ENCODE measurements around the gene ARHGEF28. TPM values are rescaled to one million over a fixed set of nuclear protein-coding genes. Genes with fewer than 3 reads are reported as not detected.

ARHGEF28 gene
- total RNA-seq, 1 donor = 26.2 TPM

DNA sequence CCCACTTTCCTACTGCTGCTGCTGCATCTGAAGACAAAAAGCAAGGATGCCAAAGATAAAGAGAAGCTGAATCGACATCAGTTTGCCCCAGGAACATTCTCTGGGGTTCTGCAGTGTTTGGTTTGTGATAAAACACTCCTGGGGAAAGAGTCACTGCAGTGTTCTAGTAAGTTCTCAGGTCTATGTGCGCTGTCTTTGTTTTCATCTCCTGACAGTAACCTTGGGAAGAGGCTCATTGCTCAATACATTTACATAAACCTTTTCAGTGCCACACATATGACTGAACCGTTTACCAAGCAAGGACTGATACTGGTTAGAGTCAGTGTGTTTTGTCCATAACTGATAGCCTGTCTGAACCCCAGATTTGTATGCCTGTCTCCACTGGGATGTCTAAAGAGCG lies 232.1 kb downstream of the ARHGEF28 start:
- H3K4me3 ChIP-seq (ENCODE audit: low read depth, low read length) = no peak overlapping the region
- no peak for DNase-seq (ENCODE audit: low read depth)
- TF ChIP-seq, protein P1, sequence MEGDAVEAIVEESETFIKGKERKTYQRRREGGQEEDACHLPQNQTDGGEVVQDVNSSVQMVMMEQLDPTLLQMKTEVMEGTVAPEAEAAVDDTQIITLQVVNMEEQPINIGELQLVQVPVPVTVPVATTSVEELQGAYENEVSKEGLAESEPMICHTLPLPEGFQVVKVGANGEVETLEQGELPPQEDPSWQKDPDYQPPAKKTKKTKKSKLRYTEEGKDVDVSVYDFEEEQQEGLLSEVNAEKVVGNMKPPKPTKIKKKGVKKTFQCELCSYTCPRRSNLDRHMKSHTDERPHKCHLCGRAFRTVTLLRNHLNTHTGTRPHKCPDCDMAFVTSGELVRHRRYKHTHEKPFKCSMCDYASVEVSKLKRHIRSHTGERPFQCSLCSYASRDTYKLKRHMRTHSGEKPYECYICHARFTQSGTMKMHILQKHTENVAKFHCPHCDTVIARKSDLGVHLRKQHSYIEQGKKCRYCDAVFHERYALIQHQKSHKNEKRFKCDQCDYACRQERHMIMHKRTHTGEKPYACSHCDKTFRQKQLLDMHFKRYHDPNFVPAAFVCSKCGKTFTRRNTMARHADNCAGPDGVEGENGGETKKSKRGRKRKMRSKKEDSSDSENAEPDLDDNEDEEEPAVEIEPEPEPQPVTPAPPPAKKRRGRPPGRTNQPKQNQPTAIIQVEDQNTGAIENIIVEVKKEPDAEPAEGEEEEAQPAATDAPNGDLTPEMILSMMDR (IDR thresholded peaks at IDR 0.05; ENCODE audit: insufficient read depth, low read length) = no peak

DNA sequence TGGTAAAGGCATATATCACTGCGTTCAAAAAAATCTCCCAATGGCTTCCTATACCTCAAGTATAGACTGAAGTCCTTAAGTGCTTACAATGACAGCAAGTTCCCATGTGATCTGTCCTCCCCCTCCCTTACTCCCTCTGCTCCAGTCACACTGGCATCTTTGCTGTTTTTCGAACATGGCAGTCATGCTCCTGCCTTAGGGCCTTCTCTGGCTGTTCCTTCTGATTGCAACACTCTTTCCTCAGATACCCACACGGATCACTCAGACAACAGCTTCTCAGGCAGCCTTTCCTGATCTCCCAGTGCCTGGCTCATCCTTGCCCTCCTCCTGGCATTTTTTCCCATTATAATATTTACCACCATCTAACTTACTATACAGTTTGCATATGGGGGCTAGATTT lies 232.8 kb downstream of the ARHGEF28 start:
- no peak for DNase-seq (ENCODE audit: low read depth)
- TF ChIP-seq, protein P1 (IDR thresholded peaks at IDR 0.05; ENCODE audit: insufficient read depth, low read length) = no peak

DNA sequence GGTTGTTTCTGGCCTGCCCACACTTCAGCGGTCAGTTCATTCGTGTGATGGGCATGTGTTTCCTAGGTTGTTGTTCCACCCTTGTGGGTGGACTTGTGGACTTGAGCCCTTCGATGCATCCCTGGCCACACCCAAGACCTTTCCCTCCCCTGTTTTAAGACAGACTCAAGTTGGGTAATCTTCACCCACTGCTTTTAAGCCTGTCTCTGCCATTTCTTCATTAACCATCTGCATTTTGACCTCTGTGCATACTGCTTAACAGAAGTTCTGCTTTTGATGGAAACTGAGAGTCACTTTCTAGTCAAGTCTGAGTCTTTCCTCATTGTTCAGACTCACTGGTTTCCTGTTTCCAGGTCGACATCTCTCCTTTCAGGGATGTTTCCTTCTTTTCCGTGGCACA lies 233.7 kb downstream of the ARHGEF28 start:
- H3K4me3 ChIP-seq (ENCODE audit: low read depth, low read length) = no peak overlapping the region
- no peak for DNase-seq (ENCODE audit: low read depth)
- TF ChIP-seq, protein P1 (IDR thresholded peaks at IDR 0.05; ENCODE audit: insufficient read depth, low read length) = no peak

More for the DNA sequence above, 232.8 kb downstream of the ARHGEF28 start:
- no peak overlapping the region for H3K4me3 ChIP-seq (ENCODE audit: low read depth, low read length)

DNA sequence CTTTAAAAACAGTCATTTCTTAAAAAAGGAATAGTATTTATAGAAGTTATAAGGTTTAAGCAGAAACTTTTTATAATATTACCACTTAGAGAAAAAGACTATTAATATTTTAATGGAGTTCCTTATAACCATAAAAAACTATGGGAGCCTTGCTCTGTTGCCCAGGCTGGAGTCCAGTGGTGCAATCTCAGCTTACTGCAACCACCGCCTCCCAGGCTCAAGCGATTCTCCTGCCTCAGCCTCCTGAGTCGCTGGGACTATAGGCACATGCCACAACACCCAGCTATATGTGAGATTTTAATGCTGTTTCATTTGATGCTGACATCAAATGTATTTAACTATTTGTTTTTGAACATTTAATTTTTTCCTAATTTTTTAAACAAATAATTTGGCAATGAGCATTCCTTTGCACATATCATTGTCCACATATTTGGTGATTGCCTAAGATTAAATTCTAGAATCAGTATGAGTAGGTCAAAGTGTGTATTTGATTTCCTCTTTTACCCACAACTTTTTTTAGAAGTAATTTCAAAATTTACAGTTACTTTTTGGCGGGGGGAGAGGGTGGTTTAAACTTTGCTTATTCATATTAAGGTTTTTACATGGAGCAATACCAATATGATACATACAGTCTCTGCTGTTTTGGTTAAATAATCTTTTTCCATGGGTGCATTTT lies 235.5 kb downstream of the ARHGEF28 start:
- TF ChIP-seq, protein P1 (IDR thresholded peaks at IDR 0.05; ENCODE audit: insufficient read depth, low read length) = no peak
- H3K4me3 ChIP-seq (ENCODE audit: low read depth, low read length) = no peak overlapping the region

DNA sequence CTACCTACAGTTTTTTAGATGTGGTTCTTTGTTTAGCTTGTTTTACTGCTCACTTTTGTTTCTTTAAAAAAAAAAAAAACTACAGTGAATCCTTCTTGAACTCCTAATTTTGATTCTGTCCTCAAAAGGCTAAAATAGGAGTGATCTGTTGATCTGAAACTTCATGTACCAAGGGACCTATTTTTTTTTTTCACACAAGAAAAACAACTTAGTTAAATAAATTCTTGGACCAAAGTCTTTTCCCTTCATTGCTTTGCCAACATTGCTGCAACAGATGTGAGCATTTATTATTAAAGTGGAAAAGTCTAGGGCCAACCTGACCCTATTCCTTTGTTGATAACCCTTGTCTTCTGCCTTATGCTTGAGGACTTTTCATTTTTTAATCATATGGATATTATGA lies 236.8 kb downstream of the ARHGEF28 start:
- TF ChIP-seq, protein P1 (IDR thresholded peaks at IDR 0.05; ENCODE audit: insufficient read depth, low read length) = no peak
- H3K4me3 ChIP-seq (ENCODE audit: low read depth, low read length) = no peak overlapping the region
- no peak for DNase-seq (ENCODE audit: low read depth)

More for the DNA sequence above, 235.5 kb downstream of the ARHGEF28 start:
- no peak for DNase-seq (ENCODE audit: low read depth)

DNA sequence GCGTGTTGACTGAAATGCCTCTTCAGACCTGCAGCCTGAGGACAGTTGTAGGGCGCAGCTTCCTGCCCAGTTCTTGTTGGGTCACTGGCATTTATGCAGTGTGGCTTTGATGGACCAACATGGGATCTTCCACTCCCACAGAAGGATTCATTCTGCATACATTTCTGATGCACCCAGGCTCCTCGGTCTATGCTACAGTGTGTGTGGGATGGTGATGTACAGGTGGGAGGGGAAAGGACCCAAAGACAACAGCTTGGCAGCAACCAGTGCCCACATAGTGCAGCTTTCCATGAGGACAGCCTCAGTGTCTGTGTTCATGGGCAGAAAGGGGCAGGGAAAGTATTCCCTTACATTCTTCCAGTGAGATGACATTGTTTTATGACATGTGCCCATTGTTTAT lies 237.9 kb downstream of the ARHGEF28 start:
- no peak for DNase-seq (ENCODE audit: low read depth)
- TF ChIP-seq, protein P1 (IDR thresholded peaks at IDR 0.05; ENCODE audit: insufficient read depth, low read length) = no peak
- no peak overlapping the region for H3K4me3 ChIP-seq (ENCODE audit: low read depth, low read length)

DNA sequence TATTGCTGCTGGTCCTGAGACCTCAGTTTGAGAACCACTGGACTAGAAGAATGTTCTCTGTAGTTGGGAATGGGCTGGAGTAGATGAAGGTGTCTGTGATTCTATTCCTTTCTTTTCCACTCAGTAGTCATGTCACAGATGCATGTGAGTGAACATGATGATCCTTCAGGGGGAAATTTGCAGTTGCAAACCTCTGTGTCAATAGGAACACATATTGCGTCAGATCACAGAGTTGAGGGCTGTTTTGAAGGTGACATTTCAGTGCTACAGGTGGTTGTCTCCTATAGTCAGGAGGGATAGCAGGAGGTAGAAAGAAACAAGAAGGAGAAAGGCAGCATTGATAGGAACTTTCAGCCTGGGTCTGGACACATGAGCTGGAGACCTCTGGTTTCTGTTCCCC lies 239.3 kb downstream of the ARHGEF28 start:
- H3K4me3 ChIP-seq (ENCODE audit: low read depth, low read length) = no peak overlapping the region
- no peak for DNase-seq (ENCODE audit: low read depth)
- TF ChIP-seq, protein P1 (IDR thresholded peaks at IDR 0.05; ENCODE audit: insufficient read depth, low read length) = no peak
